Measurements from ENCODE around the gene CKAP5.

CKAP5 gene

GRCh38 chr11:46766656-46767055 lies 79.4 kb downstream of the CKAP5 start:
- DNase-seq (ENCODE audit: low read depth), result no peak

GRCh38 chr11:46762248-46762647 lies 83.8 kb downstream of the CKAP5 start:
- no peak for DNase-seq (ENCODE audit: low read depth)

DNA sequence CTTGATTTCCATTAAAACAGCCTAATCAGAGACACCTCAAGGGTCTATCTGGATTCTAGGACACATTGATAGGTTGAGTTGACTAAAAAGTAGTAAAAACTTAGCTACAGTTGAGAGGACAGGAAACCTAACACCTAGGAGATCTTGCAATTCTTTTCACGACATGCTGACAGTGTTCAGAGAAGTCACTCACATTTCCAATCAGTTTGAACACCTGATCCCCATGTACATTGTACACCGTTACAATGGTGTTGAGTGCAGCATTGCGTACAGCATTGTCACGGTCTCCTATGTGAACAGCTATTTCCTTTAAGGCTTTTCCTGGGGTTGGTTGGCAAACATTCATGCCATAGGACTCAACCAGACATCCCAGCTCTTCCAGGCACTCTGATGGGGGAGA lies 84.3 kb downstream of the CKAP5 start:
- DNase-seq (ENCODE audit: low read depth), result no peak

GRCh38 chr11:46760429-46761128 lies 85.5 kb downstream of the CKAP5 start:
- no peak for DNase-seq (ENCODE audit: low read depth)

DNA sequence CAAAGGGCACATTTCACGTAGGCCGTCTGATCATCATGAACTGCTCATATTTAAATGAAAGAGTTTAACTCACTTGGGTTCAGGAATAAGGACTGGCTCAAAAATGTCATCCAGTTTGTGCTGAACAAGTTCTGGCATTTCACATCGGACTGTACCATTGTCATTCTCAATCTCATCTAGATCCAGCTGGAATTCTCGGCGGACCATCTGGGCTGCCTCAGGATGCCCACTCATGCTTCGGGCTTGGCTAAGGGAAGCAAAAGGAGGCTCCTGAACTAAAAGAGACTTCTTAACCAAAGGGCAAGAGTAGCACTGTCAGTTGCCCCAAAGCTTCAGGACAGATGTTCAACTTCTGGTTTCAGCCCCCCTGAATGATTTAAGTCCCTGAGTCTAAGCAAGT lies 86.9 kb downstream of the CKAP5 start:
- DNase-seq (ENCODE audit: low read depth), result no peak

DNA sequence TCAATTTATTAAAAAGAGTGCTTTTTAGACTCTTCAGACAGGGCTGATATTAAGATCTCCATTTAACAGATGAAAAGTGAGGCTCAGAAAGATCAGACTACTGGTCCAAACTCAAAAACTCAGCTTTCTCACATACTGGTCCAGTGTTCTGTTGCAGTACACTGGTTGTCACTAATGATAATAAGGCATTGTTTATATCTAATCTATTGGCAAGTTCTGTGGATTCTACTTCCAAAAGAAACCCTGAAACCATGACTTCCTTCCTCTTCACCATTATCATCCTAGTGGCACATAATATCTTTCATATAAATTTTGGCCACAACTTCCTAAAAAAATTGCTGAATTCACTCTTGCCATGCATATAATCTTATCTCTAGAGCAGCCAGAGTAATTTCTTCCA lies 90.1 kb downstream of the CKAP5 start:
- no peak for DNase-seq (ENCODE audit: low read depth)

DNA sequence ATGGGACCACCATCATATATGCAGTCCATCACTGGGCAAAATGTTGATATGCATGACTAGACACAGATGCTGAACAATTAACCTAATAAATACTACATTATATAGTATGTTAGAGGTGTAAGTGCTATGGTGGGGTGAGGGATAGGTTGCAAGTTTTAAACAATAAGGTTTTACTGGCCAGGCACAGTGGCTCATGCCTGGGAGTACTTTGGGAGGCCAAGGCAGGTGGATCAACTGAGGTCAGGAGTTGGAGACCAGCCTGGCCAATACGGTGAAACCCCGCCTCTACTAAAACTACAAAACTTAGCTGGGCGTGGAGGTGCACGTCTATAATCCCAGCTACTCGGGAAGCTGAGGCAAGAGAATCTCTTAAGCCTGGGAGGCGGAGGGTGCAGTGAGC lies 98.9 kb downstream of the CKAP5 start:
- no peak for DNase-seq (ENCODE audit: low read depth)

DNA sequence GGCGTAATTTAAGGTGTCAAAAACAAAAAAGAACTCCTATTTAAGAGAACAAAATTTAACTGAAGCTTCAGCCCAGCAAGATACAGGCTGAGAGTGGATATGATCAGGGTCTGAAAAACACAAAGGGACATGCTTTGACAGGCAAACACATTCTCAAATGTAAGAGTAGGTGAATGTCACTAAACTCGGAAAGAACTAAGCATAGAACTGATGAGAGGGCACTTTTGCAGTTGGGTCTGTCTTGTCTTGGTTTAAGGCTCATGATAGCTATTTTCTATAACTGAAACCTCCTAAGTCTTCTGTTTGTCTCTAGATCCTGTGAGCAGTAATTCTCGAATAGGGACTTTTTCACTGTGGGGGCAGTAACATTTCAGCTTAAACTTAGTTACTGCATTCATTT lies 100.1 kb downstream of the CKAP5 start:
- DNase-seq (ENCODE audit: low read depth), result no peak

DNA sequence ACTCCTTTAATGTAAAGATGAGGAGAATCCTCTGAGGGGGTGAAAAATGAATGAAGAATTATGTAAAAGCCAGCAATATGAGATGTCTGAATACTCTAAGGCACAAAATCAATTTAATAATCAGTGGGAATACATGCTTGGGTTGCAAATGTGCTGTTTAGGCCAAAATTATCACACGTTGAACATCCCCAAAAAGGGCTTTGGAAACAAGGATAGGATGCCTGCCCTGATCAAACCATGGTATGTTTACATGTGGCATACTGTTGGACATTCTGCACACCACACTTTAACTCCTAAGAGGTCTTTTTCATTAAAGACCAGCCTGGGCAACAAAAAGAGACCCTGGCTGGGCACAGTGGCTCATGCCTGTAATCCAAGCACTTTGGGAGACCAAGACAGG lies 100.8 kb downstream of the CKAP5 start:
- DNase-seq (ENCODE audit: low read depth), result no peak

- DNase-seq (ENCODE audit: low read depth), result no peak
Measured at GRCh38 chr11:46743693-46744339, 102.3 kb downstream of the CKAP5 start.

- no peak for DNase-seq (ENCODE audit: low read depth)
Measured at GRCh38 chr11:46743043-46743442, 103.0 kb downstream of the CKAP5 start.

GRCh38 chr11:46741600-46742484 lies 104.2 kb downstream of the CKAP5 start:
- no peak for DNase-seq (ENCODE audit: low read depth)

DNA sequence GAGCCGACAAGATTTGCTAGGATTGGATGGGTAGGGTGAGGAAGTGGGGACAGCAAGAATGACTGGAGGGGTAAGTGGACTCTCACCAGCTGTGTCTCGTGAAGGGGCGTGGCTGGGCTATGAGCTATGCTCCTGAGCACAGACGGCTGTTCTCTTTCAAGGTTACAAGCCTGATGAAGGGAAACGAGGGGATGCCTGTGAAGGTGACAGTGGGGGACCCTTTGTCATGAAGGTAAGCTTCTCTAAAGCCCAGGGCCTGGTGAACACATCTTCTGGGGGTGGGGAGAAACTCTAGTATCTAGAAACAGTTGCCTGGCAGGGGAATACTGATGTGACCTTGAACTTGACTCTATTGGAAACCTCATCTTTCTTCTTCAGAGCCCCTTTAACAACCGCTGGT lies 107.2 kb downstream of the CKAP5 start:
- DNase-seq (ENCODE audit: low read depth), result no peak

DNA sequence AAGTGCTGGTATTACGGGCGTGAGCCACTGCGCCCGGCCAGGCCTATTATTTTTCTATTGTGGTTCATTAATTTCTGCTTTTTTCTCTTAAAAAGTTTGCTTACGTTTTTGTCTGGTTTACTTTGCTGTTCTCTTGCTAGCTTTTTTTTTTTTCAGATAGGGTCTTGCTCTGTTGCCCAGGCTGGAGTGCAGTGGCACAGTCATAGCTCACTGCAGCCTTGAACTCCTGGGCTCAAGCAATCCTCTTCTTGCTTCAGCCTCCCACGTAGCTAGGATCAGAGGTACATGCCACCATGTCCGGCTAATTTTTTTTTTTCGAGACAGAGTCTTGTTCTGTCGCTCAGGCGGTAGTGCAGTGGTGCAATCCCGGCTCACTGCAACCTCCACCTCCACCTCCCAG lies 108.4 kb downstream of the CKAP5 start:
- DNase-seq (ENCODE audit: low read depth), result no peak

DNA sequence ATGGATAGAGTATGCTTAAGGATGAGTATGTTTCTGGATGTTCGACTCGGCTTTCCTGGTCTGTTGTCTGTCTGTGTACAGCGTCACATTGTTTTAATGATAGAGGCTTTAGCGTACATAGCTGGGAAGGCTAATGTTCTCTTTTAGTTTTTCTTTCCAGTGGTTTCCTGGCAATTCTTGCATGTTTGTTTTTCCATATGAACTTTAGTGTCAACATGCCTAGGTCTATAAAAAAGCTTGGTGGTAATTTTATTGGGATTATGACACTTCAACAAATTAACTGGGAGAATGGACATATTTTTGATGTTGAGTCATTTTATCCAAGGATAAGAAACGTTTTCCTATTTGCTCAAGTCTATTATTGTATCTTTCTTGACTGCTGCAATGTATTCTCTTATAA lies 109.5 kb downstream of the CKAP5 start:
- DNase-seq (ENCODE audit: low read depth), result no peak

DNA sequence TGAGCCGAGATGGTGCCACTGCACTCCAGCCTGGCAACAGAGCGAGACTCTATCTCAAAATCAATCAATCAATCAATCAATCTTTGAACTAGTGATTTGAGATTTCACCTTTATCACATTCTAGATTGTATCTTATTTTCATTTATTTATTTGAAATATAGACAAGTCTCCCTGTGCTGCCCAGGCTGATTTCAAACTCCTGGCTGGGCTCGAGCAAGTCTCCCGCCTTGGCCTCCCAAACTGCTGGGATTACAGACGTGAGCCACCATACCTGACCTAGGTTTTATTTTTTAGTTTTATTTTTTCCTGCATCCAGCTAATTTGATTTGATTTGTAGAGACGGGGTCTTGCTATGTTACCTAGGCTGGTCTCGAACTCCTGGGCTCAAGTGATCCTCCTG lies 109.9 kb downstream of the CKAP5 start:
- no peak for DNase-seq (ENCODE audit: low read depth)

GRCh38 chr11:46733234-46733633 lies 112.8 kb downstream of the CKAP5 start:
- no peak for DNase-seq (ENCODE audit: low read depth)

GRCh38 chr11:46731545-46731944 lies 114.5 kb downstream of the CKAP5 start:
- DNase-seq (ENCODE audit: low read depth), result no peak

- no peak for DNase-seq (ENCODE audit: low read depth)
Measured at GRCh38 chr11:46729110-46730027, 116.7 kb downstream of the CKAP5 start.

- DNase-seq (ENCODE audit: low read depth), result no peak
Measured at GRCh38 chr11:46728659-46729040, 117.4 kb downstream of the CKAP5 start.

- no peak for DNase-seq (ENCODE audit: low read depth)
Measured at GRCh38 chr11:46727952-46728658, 118.0 kb downstream of the CKAP5 start.

Data from stimulated activated CD8-positive, alpha-beta memory T cell treated with anti-CD3 and anti-CD28 coated beads, Interleukin-12 subunit alpha, Interleukin-12 subunit beta, amount 100 ng/mL, for 4 hours (primary cell).